Measurements from ENCODE around the gene VRK3.
"Not testable (repeated sequence)": the region's sequence is repeated elsewhere in the genome, so short reads cannot be mapped to it uniquely, and the experiment has no call there.

Gene VRK3

DNA sequence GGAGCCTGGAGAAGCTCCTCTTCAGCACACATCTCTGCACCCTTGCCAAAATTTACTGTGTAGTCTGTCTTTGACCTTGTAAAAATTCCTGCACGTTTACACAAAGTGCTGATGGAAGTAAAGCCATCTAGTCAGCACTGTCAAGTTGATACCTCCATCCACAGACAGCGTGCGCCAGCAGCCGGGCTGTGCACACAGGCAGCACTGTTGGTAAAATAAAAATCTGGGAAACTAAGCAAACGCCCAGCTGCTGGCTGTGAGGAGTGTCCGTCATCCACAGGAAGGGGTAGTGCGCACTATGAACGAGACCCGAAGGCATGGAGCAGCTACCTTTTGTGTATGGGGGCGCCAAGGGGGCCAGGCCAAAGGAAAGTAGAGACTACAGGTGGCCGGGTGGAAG, 46.8 kb downstream of the VRK3 start:
- 93 to 94% methylated on average over 11 of the region's 11 CpGs for WGBS, 2 experiments
- Histone ChIP-seq H3K9me3 (ENCODE audit: control insufficient read depth, low read length) (no peaks in the 10 kb centered on the region), H3K27ac (ENCODE audit: insufficient read depth, low read depth, low read length, poor library complexity, severe bottlenecking) (no peak overlapping the region), H3K4me3 (ENCODE audit: insufficient read depth, low read depth, low read length) (no peak overlapping the region), H3K36me3 (ENCODE audit: control insufficient read depth, insufficient read depth, low read length) (no peaks in the 10 kb centered on the region), H3K27me3 (ENCODE audit: control insufficient read depth, insufficient read depth, low read length, poor library complexity, severe bottlenecking) (no peaks in the 10 kb centered on the region), H3K4me1 (ENCODE audit: control insufficient read depth, insufficient read depth, low read length) (no peaks in the 10 kb centered on the region)

DNA sequence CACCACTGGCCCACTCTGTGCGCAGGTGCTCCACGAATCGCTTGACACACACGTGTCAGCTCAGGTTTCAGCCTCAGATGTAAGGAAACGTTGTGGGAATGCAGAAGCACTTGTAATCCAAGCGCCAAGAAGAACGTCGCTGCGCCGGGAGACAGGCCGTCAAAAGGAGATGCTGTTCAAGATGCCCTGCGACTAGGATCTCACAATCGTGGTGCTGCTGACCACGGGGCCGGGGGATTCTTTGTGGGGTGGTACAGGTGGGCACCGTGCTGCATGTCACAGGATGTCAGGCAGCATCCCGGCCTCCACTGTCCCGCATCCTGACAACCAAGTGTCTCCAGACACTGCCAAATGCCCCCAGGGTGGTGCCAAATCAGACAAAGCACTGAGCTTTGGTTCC, 47.3 kb downstream of the VRK3 start:
- Histone ChIP-seq H3K27ac (ENCODE audit: insufficient read depth, low read depth, low read length, poor library complexity, severe bottlenecking) (no peak overlapping the region), H3K4me3 (ENCODE audit: insufficient read depth, low read depth, low read length) (no peak overlapping the region), H3K9me3 (ENCODE audit: control insufficient read depth, low read length) (no peaks in the 10 kb centered on the region), H3K4me1 (ENCODE audit: control insufficient read depth, insufficient read depth, low read length) (no peaks in the 10 kb centered on the region), H3K36me3 (ENCODE audit: control insufficient read depth, insufficient read depth, low read length) (no peaks in the 10 kb centered on the region), H3K27me3 (ENCODE audit: control insufficient read depth, insufficient read depth, low read length, poor library complexity, severe bottlenecking) (no peaks in the 10 kb centered on the region)
- WGBS, 2 experiments = 91 to 92% methylated on average over 18 of the region's 18 CpGs

DNA sequence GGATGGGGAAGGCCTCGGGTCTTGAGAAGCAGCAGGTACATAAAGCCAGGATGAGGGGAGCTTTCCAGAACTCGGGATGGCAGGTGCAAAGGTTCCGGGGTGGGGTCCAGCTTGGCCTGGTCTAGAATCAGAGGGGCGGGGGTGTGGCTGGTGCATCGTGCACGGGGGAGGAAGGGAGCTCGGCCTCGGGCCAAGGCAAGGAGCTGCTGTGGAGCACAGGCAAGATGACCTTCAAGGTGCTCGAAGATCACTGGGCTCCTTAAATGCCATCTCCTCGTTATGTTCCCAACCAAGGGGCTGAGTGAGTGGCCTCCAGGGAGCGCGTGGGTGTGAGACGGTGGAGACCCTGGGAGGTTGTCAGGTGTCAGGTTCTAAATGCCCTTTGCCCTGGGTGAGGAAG, 48.1 kb downstream of the VRK3 start:
- no peak overlapping the region for H3K4me3 ChIP-seq (ENCODE audit: insufficient read depth, low read depth, low read length)
- no peaks in the 10 kb centered on the region for H3K36me3 ChIP-seq (ENCODE audit: control insufficient read depth, insufficient read depth, low read length)
- WGBS, 2 experiments = 92% methylated on average over 13 of the region's 13 CpGs
- H3K27me3 ChIP-seq (ENCODE audit: control insufficient read depth, insufficient read depth, low read length, poor library complexity, severe bottlenecking) = no peaks in the 10 kb centered on the region
- no peak overlapping the region for H3K27ac ChIP-seq (ENCODE audit: insufficient read depth, low read depth, low read length, poor library complexity, severe bottlenecking)
- no peaks in the 10 kb centered on the region for H3K4me1 ChIP-seq (ENCODE audit: control insufficient read depth, insufficient read depth, low read length)
- H3K9me3 ChIP-seq (ENCODE audit: control insufficient read depth, low read length) = no peaks in the 10 kb centered on the region

DNA sequence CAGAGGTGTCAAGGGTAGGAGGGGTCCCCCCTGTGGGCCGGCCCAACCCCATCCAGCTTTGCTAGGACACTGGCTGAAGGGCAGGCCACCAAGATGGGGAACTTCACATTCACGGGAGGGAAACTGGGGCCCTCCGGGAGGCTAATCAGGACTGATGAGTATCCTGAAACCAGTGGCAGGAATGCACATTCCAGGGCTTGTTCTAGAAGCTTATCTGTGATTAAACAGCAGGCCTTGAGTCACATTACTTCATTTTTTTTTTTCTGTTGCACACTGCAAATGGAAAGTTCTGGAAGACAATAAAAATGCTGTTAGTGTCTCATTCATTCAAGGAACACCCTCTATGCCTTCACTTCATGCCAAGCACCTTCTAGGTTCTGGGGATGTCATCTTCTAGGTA, 48.7 kb downstream of the VRK3 start:
- no peaks in the 10 kb centered on the region for H3K27me3 ChIP-seq (ENCODE audit: control insufficient read depth, insufficient read depth, low read length, poor library complexity, severe bottlenecking)
- H3K27ac ChIP-seq (ENCODE audit: insufficient read depth, low read depth, low read length, poor library complexity, severe bottlenecking) = no peak overlapping the region
- WGBS, 2 experiments = 92 to 94% methylated on average over 3 of the region's 3 CpGs
- no peaks in the 10 kb centered on the region for H3K4me1 ChIP-seq (ENCODE audit: control insufficient read depth, insufficient read depth, low read length)
- no peaks in the 10 kb centered on the region for H3K36me3 ChIP-seq (ENCODE audit: control insufficient read depth, insufficient read depth, low read length)
- no peak overlapping the region for H3K4me3 ChIP-seq (ENCODE audit: insufficient read depth, low read depth, low read length)
- no peaks in the 10 kb centered on the region for H3K9me3 ChIP-seq (ENCODE audit: control insufficient read depth, low read length)

DNA sequence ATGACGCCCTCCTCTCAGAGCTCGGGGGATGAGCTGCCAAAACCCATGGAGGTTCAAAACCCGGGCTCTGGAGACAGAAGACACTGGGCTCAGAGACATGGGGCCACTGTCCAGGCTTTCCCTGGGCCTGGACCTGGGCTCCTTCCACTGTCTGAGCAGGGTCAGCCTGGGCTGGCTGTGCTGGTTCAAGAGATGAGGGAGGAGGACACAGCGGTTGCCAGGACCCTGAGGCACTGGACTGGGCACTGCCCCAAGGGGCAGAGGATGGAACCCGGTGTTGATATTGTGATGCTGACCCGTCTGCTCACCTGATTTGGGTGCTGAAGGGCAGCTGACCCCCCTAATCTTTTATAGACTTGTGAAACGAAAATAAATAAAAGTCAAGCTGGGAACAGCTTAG, 50.1 kb downstream of the VRK3 start:
- no peaks in the 10 kb centered on the region for H3K36me3 ChIP-seq (ENCODE audit: control insufficient read depth, insufficient read depth, low read length)
- H3K27me3 ChIP-seq (ENCODE audit: control insufficient read depth, insufficient read depth, low read length, poor library complexity, severe bottlenecking) = no peaks in the 10 kb centered on the region
- no peaks in the 10 kb centered on the region for H3K9me3 ChIP-seq (ENCODE audit: control insufficient read depth, low read length)
- H3K4me1 ChIP-seq (ENCODE audit: control insufficient read depth, insufficient read depth, low read length) = no peaks in the 10 kb centered on the region
- H3K4me3 ChIP-seq (ENCODE audit: insufficient read depth, low read depth, low read length) = no peak overlapping the region
- H3K27ac ChIP-seq (ENCODE audit: insufficient read depth, low read depth, low read length, poor library complexity, severe bottlenecking) = no peak overlapping the region
- WGBS, 2 experiments = 89 to 91% methylated on average over 7 of the region's 7 CpGs

DNA sequence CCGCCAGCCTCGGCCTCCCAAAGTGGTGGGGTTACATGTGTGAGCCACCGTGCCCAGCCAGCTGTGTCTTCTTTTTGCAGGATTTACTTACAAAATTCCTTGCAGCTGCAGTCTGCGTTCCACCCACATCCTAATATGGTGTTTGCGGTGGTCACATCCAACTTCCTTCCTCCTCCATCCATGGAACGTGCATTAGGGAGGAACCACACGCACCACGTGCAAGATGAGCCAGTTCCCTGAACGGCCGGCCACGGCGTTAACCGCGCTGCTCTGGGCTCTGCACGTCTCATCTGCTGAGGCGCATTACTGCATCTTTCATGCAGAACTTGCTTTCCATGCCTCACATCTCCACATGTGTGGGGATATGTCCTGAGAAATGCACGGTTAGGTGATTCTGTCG, 51.2 kb downstream of the VRK3 start:
- Histone ChIP-seq H3K27ac (ENCODE audit: insufficient read depth, low read depth, low read length, poor library complexity, severe bottlenecking) (no peak overlapping the region), H3K4me1 (ENCODE audit: control insufficient read depth, insufficient read depth, low read length) (no peaks in the 10 kb centered on the region), H3K36me3 (ENCODE audit: control insufficient read depth, insufficient read depth, low read length) (no peaks in the 10 kb centered on the region), H3K27me3 (ENCODE audit: control insufficient read depth, insufficient read depth, low read length, poor library complexity, severe bottlenecking) (no peaks in the 10 kb centered on the region), H3K4me3 (ENCODE audit: insufficient read depth, low read depth, low read length) (no peak overlapping the region), H3K9me3 (ENCODE audit: control insufficient read depth, low read length) (no peaks in the 10 kb centered on the region)
- WGBS, 2 experiments = 91% methylated on average over 18 of the region's 18 CpGs

DNA sequence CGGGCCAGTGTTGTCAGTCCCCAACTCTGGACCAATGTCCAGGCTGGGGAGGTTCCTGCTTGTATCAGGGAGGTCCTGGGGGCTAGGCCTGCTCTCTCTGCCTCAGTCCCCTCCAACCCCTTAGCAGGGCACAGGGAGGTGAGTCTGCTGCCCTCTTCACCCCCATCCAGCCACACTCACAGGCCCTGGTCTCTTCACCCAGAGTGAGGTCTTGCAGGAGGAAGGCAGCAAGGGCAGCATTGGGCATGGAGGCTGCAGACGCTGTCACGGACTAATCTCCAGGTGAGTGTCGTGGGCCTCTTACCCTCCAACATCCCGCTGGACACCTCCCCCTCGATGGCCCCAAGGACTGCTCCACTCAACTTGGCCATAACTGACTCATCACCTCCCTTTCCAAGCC, 52.3 kb downstream of the VRK3 start:
- H3K4me3 ChIP-seq (ENCODE audit: insufficient read depth, low read depth, low read length) = no peak overlapping the region
- no peaks in the 10 kb centered on the region for H3K36me3 ChIP-seq (ENCODE audit: control insufficient read depth, insufficient read depth, low read length)
- H3K27me3 ChIP-seq (ENCODE audit: control insufficient read depth, insufficient read depth, low read length, poor library complexity, severe bottlenecking) = no peaks in the 10 kb centered on the region
- no peaks in the 10 kb centered on the region for H3K4me1 ChIP-seq (ENCODE audit: control insufficient read depth, insufficient read depth, low read length)
- H3K9me3 ChIP-seq (ENCODE audit: control insufficient read depth, low read length) = no peaks in the 10 kb centered on the region
- H3K27ac ChIP-seq (ENCODE audit: insufficient read depth, low read depth, low read length, poor library complexity, severe bottlenecking) = no peak overlapping the region
- WGBS, 2 experiments = 90 to 92% methylated on average over 6 of the region's 6 CpGs

DNA sequence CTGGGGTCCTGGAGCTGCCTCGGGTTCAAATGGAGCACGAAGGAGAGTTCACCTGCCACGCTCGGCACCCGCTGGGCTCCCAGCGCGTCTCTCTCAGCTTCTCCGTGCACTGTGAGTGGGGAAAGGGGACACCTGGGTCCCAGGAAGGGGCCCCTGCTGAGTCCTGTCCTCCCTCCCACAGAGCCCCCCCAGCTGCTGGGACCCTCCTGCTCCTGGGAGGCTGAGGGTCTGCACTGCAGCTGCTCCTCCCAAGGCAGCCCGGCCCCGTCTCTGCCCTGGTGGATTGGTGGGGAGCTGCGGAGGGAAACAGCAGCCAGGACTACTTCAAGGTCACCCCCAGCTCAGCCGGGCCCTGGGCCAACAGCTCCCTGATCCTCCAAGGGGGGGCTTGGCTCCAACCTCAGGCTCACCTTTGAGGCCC, 53.2 kb downstream of the VRK3 start:
- Histone ChIP-seq H3K27me3 (ENCODE audit: control insufficient read depth, insufficient read depth, low read length, poor library complexity, severe bottlenecking) (no peaks in the 10 kb centered on the region), H3K27ac (ENCODE audit: insufficient read depth, low read depth, low read length, poor library complexity, severe bottlenecking) (no peak overlapping the region)
- 79 to 88% methylated on average over 12 of the region's 12 CpGs for WGBS, 2 experiments

DNA sequence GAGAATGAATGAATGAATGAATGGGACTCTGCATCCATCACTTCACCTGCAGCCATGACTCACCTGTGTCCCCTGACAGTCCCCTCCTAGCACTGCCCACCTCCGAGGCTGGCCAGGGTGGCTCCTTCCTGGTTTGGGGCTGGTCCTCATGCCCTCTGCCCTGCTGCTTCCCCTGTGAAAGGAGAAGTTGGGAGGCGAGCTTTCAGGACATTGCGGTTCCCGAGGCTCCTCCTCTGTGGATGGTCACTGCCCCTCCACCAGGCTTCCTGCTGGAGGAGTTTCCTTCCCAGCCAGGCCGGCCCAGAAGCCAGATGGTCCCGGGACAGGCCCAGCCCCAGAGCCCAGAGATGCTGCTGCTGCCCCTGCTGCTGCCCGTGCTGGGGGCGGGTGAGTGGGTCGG, 55.8 kb downstream of the VRK3 start:
- WGBS, 2 experiments = 85 to 89% methylated on average over 4 of the region's 9 CpGs
- not testable (repeated sequence) for H3K27ac ChIP-seq (ENCODE audit: insufficient read depth, low read depth, low read length, poor library complexity, severe bottlenecking); H3K4me3 ChIP-seq (ENCODE audit: insufficient read depth, low read depth, low read length); H3K27me3 ChIP-seq (ENCODE audit: control insufficient read depth, insufficient read depth, low read length, poor library complexity, severe bottlenecking); H3K4me1 ChIP-seq (ENCODE audit: control insufficient read depth, insufficient read depth, low read length); H3K36me3 ChIP-seq (ENCODE audit: control insufficient read depth, insufficient read depth, low read length); H3K9me3 ChIP-seq (ENCODE audit: control insufficient read depth, low read length)

More for the DNA sequence above, 53.2 kb downstream of the VRK3 start:
- Histone ChIP-seq H3K36me3 (ENCODE audit: control insufficient read depth, insufficient read depth, low read length) (no peaks in the 10 kb centered on the region), H3K9me3 (ENCODE audit: control insufficient read depth, low read length) (no peaks in the 10 kb centered on the region), H3K4me1 (ENCODE audit: control insufficient read depth, insufficient read depth, low read length) (no peaks in the 10 kb centered on the region), H3K4me3 (ENCODE audit: insufficient read depth, low read depth, low read length) (no peak overlapping the region)

DNA sequence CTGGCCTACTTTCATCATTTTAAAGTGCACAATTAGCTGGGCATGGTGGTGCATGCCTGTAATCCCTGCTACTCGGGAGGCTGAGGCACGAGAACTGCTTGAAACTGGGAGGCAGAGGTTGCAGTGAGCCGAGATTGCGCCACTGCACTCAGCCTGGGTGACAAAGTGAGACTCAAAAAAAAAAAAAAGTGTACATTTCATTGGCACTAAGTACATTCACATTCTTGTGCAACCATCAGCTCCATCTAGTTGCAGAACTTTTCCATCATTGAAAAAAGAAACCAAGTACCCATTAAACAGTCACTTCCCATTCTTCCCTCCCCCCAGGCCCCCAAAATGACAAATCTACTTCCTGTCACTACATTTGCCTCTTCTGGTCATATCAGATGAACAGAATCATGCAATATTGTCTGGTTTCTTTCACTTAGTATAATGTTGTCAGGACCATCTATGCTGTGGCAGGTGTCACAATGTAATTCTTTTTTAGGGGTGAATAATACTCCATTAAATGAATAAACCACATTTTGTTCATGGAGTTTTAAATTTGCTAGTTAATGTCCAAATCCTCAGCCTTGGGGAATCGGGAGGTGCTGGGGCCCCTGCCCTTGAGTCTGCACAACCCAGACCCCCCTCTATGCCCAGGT, 56.8 kb downstream of the VRK3 start:
- 87 to 90% methylated on average over 5 of the region's 5 CpGs for WGBS, 2 experiments
- Histone ChIP-seq H3K4me3 (ENCODE audit: insufficient read depth, low read depth, low read length) (no peak overlapping the region), H3K4me1 (ENCODE audit: control insufficient read depth, insufficient read depth, low read length) (no peaks in the 10 kb centered on the region), H3K36me3 (ENCODE audit: control insufficient read depth, insufficient read depth, low read length) (no peaks in the 10 kb centered on the region), H3K9me3 (ENCODE audit: control insufficient read depth, low read length) (no peaks in the 10 kb centered on the region), H3K27ac (ENCODE audit: insufficient read depth, low read depth, low read length, poor library complexity, severe bottlenecking) (no peak overlapping the region), H3K27me3 (ENCODE audit: control insufficient read depth, insufficient read depth, low read length, poor library complexity, severe bottlenecking) (no peaks in the 10 kb centered on the region)

DNA sequence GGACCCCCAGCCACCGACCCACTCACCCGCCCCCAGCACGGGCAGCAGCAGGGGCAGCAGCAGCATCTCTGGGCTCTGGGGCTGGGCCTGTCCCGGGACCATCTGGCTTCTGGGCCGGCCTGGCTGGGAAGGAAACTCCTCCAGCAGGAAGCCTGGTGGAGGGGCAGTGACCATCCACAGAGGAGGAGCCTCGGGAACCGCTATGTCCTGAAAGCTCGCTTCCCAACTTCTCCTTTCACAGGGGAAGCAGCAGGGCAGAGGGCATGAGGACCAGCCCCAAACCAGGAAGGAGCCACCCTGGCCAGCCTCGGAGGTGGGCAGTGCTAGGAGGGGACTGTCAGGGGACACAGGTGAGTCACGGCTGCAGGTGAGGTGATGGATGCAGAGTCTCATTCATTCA, 64.2 kb downstream of the VRK3 start, which contains the start of gene SIGLEC11:
Gene SIGLEC11 (minus strand): TSS at position 193 of the 400 bp plus-strand sequence. CDS start 91 bp downstream, at position 102.
- not testable (repeated sequence) for H3K9me3 ChIP-seq (ENCODE audit: control insufficient read depth, low read length); H3K36me3 ChIP-seq (ENCODE audit: control insufficient read depth, insufficient read depth, low read length); H3K4me3 ChIP-seq (ENCODE audit: insufficient read depth, low read depth, low read length); H3K27ac ChIP-seq (ENCODE audit: insufficient read depth, low read depth, low read length, poor library complexity, severe bottlenecking); H3K4me1 ChIP-seq (ENCODE audit: control insufficient read depth, insufficient read depth, low read length); H3K27me3 ChIP-seq (ENCODE audit: control insufficient read depth, insufficient read depth, low read length, poor library complexity, severe bottlenecking)
- WGBS, 2 experiments = 79 to 82% methylated on average over 5 of the region's 10 CpGs
